Stimulated activated CD4-positive, alpha-beta T cell treated with anti-CD3 and anti-CD28 coated beads, TNF-alpha, amount 100 ng/mL, for 1 hour (primary cell): ENCODE measurements around the gene DCXR.

Experiments
- DNase-seq, 3 donors: peaks; one replicate each; pipeline ENCODE4 v3.0.0-alpha.2; 2020; ENCODE audit warnings: low read depth in 3 of 3, low spot score in 1 of 3

Gene DCXR

DNA sequence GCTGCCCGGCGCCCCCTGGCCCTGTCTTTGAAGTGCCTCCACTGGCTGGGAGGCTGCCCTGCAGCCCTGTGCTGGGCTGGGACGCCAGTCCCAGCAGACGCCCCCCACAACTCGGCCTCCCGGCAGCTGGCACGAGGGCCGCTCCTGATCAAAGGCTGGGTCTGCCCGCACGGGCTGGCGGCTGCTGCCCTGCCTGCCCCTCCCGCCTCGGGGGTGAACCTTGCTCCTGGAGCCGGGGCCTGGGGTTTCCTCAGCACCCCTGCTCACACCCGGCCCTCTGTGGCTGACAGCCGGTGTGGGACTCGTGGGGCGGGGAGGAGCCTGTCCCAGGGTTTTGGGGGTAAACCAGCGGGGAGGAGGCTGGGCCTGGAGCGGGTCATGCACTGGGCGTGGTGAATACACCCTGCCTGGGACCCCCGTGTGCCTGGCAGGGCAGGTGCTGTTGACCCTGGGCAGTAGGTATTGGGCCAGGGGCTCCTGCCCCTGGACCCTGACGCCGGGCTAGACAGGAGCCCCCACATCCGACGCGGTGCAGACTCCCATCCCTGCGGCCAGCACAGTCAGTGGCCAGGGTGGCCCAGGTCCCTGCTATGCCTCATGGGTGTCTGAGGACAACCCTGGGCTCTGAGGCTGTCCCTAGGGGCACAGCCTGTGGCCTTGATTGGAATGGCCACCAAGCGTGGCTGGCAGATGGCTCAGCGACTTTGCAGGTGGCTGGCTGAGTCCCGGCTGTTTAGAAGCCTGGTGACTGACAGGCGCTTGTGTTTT lies 36.5 kb downstream of the DCXR start:
- no peak for DNase-seq

DNA sequence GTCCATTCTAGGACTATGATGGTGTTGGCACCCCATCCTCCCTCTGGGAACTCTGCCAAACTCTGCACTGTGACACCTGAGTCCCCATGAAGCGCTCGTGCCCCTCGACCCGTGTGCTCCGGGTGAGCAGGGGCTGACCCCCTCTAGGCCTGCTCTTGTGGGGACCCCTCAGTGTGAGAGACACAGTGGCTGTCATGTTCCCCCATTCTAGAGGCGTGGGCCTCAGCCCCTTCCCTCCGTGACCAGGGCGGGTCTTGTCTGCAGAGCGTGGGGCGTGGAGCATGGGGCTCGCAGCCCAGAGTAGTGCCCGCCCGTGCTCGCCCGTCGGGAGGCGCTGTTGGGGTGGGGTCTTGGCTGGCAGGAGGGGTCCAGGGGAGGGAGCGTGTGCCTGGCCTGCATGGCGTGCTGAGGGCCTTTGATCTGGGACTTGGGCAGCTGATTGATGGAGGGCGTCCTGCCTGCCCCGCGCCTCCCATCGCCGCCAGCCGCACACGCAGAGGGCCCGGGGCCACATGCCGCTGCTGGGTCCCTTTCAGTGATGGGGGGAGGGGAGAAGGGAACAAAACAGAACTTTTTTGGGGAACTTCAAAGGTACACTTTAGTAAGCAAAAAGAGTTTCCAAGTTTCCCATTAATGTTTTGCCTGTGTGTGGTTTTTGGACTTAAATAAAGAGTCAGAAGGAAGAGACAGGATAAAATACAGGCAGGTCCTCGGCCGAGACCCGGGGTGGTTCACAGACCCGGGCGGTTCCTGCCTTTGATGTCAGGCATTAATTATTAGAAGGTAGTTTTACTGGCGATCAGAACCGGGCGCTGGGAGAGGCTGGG lies 37.3 kb downstream of the DCXR start:
- DNase-seq = no peak

DNA sequence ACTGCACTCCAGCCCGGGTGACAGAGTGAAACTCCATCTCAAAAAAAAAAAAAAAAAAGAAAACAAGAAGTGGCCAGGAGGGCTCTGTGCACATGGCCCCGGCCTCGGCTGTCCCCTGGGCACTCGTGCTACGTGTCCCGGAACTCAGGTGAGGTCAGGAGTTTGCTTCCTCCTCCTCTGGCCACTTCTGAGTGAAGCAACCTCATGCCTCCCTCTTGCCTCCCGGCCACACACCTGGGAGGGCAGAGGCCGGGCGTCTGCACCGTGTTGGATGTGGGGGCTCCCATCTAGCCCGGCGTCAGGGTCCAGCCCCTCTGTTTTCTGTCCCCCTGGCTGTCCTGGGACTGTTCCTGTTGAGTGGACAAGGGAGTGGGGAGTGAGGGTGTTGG lies 37.9 kb downstream of the DCXR start:
- no peak for DNase-seq

DNA sequence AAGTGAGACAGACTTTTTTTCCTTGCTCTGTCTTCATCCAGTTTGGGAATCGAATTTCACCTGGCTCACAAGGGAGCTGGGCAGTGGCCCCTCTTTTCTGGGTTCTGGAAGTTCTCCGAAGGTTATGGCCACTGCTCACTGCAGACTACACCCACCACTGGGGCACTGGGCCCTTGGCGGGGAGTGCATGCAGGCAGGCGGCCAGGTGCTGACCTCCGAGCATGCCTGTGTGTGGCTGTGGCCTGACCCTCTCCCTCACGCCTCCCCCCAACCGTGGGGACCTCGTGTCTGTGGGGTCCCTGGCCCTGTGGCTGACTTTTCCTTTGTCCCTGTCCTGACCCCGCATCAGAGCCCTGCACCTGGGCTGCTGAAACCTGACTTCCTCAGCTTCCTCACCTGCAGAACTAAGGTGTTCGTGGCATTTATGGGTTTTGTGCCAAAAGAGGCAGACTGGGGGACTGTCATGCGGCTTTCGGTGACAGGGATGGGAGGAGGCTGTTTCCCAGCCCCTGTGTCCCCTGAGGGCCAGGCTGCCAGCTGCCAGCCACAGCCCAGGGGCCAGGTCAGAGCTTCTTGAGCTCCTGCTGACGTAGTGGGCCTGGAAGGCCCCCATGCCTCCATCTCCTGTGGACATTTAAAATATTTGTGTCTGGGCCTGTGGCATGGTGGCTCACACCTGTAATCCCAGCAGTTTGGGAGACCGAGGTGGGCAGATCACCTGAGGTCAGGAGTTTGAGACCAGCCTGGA lies 38.6 kb downstream of the DCXR start:
- DNase-seq = no peak

DNA sequence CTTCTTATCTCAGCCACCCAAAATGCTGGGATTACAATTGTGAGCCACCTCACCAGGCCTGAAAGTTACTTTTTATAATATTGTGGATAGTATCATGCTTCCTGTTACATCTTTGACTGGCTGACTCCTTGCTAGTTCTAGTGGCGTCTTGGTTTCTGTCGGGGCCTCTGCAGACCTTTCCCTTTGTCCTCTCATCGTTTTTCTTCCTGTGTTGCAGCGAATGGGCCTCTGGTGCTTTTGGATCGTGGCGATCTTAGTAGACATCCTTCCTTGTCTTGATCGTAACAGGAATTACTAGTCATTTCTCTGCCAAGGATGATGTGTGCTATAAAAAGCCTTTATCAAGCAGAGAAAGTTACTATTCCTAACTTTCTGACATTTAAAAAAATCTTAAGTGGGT lies 39.3 kb downstream of the DCXR start:
- DNase-seq = no peak

DNA sequence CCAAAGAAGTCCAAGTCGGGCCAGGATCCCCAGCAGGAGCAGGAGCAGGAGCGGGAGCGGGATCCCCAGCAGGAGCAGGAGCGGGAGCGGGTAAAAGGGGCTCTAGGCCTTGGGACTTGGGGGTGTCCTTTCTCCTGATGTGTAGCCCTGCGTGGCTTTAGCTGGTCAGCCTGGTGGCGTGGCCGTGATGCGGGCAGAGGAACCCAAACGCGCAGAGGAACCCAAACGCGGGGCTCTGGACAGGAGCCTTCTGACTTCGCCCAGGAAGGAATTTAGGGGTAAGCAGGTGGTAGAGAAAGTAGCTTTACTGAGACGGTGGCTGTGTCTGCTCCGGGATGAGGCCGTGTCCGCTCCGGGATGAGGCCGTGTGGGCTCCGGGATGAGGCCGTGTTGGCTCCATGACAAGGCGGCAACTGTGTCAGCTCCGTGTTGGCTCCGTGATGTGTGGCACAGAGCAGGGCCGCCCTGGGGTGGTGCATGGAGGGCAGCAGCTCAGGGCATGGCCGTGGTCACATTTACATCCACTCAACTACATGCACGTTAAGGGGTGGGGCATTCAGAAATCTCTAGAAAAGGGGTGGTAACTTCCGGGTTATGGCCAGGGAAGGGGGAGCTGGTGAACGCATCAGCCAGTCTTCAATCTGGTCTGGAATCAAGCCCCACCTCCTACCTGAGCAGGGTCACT lies 40.6 kb downstream of the DCXR start:
- DNase-seq = no peak

DNA sequence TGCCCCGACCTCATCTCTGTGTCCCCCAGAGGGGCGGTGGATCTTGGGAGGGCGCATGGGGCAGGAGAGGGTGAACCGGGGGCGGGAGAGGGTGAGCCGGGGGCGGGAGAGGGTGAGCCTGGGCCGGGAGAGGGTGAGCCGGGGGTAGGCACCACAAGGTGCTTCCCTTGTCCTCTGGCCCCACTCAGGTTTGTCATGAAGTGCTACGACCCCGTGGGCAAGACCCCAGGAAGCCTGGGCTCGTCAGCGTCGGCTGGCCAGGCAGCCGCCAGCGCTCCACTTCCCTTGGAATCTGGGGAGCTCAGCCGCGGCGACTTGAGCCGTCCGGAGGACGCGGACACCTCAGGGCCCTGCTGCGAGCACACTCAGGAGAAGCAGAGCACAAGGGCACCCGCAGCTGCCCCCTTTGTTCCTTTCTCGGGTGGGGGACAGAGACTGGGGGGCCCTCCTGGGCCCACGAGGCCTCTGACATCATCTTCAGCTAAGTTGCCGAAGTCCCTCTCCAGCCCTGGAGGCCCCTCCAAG lies 41.2 kb downstream of the DCXR start:
- no peak for DNase-seq

DNA sequence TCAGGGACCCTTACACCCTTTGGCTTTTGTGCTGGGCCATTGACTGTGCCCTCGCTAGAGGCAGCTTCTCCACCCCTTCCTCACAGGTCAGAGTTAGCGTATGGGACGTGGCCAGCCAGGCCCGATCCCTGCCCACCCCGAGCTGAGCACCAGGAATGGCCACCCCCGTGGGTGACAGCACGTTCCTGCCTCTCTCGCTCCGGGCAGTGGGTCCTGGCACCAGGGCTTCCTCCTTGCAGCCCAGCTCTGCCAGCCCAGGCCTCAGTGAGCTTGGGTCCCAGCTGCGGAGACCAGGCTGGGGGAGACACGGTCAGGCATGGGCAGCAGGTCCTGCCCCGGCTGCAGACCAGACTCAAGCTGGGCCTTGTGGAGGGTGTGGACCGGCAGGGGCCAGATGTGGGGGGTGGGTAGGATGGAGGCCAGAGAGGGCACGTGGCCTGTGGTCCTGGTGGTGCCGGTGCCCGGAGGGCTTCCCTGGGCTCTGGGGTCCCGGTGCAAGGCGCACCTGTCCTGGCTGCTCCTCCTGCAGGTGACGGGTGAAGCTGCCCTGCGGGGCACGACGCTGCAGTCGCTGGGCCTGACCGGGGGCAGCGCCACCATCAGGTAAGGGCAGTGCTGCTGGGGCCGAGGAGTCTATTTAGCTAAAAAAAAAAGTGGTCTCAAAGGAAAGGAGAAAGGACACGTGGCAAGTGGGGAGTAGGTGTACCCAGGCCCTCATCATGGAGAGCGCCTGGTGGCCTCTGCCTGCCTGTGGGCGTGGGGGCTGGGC lies 41.9 kb downstream of the DCXR start:
- DNase-seq = no peak

DNA sequence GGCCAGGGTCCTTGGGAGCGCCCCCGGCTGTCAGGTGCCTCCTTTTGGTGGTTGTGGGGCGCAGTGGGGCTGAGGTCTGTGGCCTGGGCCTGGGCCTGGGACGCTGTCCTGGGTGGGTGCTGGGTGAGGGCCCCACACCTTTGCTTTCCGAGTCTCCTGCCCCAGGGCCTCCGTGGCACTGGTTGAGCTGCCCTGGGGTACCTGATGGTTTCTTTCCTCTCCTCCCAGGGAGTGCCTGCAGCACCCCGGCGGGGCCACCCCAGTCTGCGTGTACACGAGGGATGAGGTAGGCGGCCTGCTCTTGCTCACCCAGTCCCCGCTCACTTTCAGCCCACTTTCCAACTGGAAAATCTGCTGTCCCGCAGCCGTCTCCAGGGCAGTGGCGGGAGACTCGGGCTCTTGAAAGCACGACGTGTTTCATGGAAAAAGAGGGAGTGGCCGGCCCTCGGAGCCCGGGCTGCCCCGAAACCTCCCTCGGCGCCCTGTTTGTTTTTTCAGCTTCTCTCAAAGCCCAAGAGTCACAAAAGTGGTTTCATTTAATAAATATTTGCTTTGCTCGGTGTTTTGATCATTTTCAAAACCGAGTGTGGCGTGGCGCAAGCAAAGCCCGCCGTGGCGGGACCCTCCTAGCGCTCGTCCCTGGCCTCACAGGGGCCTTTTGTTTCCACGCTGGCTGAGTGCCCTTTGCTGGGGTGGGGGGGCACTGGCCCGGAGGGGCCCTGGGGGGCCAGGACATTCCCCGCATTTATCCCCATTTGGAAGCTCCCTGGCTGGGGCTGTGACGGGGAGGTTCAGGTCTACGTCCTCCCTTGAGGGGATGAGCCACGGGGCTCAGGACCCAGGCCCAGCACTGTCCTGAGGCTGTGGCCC lies 42.7 kb downstream of the DCXR start:
- DNase-seq = no peak

DNA sequence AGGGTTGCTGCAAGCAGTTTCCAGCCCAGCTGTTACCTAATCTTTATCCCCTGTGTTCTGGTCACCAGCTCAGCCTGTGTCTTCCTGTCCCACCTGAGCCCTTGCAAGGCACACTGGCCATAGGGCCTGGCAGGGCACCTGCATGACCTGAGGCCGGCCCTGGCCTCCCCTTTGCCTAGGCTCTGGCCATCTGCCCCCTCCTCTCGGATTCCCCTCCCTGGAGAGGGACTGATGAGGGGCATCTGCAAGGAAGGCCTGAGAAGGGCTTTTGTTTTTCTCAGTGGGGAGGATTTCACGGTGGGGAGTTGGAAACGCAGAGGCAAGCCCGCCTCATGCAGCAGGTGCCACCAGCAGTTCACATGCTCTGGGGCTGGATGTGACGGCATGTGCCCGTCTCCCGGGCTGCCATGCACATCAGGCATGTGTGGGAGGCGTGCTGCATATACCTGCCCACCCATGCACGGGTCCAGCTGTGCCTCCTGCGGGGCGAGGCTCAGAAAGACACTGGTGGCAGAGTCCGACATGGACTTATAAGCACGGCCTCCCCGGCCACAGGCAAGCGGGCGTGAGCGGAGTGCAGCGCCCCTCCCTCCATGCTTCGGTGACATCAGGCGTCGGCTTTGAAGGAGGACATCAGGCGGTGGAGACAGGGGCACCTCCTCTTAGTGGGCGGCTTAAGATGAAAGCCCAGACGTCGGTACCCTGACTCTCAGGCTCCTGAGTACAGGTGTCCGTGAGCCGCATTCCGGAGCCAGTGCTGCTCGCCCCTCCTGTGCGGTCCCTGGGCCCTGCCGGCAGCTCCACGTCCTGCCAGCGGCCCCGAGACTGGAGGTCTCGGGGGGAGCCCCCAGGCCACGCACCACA lies 43.5 kb downstream of the DCXR start:
- no peak for DNase-seq

DNA sequence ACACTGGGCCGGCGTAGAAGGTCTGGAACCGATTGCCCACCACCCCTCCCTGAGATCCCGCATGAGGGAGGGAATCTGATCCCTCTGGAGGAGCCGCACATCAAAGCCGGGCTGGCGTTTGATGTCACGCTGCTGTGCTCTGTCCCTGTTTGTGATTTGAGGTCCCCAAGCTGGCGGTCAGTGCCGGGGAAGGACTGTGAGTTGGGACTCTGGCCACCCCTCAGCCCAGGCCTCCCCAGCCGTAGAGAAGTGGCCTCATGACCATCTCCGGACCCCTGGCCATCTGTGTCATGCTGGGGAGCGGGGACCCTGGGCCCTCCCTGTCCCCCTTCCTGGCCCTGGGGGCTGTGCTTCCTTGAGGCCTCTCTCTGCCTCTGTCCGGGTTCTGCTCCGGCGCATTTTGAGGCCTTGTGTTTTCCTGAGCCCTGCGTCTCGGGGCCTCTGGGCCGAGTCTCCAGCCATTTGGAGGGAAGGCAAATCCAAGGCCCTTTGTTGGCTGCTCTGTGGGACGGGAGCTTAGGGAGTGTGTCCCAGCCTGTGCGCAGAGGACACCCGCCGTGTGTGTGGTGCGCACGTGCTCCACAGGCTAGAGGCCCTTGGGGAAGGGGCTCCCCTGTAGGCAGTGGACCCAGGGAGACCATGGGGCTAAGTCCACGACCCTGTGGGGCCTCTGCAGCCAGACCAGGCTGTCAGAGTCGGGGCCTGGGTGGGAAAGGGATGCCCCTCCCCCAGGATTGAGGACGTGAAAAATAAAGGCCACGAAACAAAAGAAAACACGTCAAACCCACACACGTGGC lies 45.0 kb downstream of the DCXR start:
- no peak for DNase-seq

DNA sequence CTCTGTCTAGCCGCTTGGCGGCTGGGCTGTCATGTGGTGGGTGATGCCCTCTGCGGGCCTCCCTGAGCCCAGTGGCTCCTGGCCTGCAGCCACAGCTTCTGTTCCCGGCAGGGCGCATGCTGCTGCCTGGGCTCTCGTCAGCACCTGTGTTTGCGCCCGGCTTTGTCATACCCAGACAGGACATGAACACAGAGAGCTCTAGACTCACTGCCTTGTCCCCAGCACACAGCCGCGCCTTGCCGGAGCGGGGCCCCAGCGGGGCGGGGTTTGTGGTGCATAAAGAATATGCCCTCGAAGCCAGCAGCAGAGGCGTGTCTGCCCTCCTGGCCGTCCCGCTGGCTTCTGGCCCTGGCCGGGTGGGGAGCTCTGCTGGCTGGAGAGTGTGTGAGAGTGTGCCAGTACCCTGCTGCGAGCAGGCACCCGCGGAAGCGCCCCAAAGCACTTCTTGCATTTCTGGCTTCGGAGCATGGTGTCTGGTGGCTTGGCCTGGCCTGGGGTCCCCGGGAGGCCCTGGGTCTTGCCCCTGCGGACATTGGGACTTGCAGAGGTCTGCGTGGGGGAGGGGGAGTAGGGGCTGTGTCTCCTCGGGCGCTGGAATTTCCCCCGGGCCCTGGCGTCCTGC lies 45.7 kb downstream of the DCXR start:
- DNase-seq = no peak

DNA sequence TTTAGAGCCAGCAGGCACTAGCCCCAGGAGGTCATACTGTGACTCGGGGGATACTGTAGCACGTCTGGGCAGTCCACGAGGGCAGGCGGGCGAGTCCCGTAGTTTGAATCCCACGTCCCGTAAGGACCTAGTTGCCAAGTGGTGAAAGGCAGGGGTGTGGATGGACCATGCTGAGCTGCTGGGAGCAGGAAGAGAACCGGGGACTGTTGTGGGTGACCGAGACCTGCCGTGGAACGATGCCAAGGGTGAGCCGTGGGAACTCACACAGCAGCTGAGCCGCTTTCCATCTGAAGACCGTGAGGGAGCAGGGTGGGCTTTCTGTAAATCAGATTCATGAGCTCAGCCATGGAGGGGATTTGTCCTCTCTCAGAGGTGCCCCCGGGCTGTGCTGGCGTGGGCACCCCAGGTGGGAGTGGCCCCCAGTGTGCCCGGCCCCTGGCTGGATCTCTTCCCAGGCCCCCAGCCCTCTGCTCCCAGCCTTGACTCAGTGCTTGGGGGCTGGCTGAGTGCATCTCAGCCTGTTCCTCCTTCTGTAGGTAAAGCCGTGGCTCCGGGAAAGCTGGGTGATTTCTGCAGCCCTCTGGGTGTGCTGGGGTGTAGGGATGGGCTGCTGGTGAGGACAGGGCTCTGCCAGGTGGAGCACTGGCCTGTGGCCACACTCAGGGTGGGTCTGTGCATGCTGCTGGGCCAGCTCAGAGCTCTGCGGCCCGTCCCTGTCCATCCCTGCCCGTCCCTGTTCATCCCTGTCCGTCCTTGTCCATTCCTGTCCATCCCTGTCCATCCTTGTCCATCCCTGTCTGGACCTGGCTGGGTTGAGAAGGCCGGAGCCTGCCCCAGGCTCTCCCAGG lies 46.4 kb downstream of the DCXR start:
- DNase-seq = no peak

DNA sequence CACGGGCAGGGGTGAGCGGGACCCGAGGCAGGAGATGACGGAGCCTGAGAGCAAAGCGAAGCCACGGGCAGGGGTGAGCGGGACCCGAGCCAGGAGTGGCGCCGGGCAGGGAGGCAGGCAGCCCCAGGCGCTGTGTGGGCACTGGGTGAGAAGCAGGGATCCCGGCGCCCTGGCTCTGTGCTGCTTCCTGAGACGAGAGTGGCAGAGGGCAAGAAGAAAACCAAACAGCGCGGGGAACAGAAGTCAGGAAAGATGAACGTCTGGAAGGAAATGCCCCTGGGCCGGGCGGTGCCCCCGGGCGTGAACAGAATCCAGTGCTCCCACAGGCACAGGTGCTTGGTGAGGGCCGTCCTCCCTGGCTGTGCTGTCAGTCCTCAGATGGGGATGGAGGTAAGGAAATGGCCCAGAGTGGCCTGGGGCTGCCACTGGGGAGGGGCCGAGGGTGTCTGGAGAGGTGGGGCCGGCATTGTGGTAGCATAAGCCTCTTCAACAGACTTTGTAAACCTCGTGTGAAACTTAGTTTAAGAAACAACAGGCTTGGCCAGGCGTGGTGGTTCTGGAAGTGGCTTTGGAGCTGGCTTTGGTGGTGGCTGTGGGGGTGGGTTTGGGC lies 50.2 kb downstream of the DCXR start:
- DNase-seq = no peak

DNA sequence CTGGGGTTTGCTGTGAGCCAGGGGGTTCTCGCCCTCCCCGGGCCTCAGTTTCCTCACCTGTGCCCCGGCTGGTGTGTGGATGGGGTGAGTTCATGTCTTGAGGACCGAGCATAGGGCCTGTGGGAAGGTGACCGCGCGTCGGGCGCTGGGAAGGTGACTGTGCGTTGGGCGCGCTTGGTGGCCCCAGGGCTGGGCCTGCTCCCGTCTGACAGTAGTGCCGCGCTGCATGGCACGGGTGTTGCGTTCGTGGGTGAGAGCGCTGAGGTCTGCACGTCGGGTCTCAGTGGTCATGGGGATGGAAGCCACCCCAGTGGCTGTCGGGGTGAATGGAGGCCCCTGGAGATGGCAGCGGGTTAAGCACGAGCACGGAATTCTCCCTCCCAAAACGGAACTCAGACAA lies 50.9 kb downstream of the DCXR start:
- DNase-seq = no peak
